ENCODE data around the gene ANKFY1. TPM values are rescaled to one million over a fixed set of nuclear protein-coding genes. Genes with fewer than 3 reads are reported as not detected.

Gene ANKFY1
- total RNA-seq, 2 donors from 2014 or later = 17.9 to 40.5 TPM

DNA sequence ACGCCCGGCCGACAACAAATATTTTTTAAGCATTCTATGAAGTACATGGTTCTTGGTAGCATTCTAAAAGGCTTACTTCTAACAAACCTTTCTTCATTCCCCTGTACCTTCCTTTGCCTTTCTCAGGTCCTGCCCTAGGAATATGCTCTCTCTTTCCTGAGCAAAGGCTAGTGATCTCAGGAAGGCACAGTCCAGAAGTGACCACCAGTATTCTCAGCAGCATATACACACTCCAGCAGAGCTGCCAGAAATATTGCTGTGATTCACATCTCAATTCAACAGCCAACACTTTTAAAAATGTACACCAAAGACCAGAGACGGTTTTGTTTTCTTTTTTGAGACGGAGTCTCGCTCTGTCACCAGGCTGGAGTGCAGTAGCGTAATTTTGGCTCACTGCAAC lies 41.4 kb upstream of the ANKFY1 start:
- intact Hi-C loops (cut with DNase I) = loop anchor here (10.0 kb wide), 1 partner anchor 90 kb away; no protein-coding TSS in a partner anchor
- peaks cover 22% of the 10 kb centered on the region for H3K4me1 ChIP-seq
- no peaks in the 10 kb centered on the region for H3K27me3 ChIP-seq
- no peak overlapping the region for H3K4me3 ChIP-seq
- WGBS, 2 donors = 92 to 96% methylated on average over 7 of the region's 7 CpGs
- ATAC-seq (no peak), DNase-seq (no peak)
- no peaks in the 10 kb centered on the region for H3K9me3 ChIP-seq
- no peak overlapping the region for H3K27ac ChIP-seq
- H3K36me3 ChIP-seq (replicated peaks in 1 of 2; ENCODE audit: insufficient read depth in 1 of 2, low read depth in 2 of 2) = peaks cover 0 to 2% of the 10 kb centered on the region in 2 donors
- TF ChIP-seq POLR2A (IDR thresholded peaks at IDR 0.05) = no peak
- TF ChIP-seq, protein P1, sequence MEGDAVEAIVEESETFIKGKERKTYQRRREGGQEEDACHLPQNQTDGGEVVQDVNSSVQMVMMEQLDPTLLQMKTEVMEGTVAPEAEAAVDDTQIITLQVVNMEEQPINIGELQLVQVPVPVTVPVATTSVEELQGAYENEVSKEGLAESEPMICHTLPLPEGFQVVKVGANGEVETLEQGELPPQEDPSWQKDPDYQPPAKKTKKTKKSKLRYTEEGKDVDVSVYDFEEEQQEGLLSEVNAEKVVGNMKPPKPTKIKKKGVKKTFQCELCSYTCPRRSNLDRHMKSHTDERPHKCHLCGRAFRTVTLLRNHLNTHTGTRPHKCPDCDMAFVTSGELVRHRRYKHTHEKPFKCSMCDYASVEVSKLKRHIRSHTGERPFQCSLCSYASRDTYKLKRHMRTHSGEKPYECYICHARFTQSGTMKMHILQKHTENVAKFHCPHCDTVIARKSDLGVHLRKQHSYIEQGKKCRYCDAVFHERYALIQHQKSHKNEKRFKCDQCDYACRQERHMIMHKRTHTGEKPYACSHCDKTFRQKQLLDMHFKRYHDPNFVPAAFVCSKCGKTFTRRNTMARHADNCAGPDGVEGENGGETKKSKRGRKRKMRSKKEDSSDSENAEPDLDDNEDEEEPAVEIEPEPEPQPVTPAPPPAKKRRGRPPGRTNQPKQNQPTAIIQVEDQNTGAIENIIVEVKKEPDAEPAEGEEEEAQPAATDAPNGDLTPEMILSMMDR (IDR thresholded peaks at IDR 0.05) = no peak

DNA sequence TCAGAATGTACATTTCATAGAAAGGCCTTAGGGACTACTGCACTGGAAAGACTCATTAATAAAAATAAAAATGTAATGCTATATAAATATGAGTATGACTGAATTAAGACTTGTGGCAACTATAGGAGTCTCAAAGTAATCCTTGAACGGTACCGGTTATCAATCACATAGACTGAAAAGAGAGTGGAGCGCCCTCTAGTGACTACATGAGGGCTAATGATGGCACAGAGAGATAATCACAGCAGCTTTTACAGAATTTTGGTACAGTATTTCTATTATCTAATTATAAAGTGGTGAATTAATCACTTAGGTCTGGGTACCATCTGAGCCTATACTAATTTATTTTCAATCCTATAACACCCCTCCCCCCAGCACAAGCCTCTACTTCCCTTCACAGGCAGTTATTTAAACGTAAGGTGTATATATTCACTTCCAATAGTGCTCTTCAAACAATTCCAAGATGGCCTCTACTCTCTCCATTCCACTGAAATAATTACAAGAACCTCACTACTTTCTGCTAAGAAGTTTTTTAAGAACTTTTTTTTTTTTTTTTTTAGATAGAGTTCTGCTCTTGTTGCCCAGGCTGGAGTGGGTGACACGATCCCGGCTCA lies 40.7 kb upstream of the ANKFY1 start:
- Histone ChIP-seq H3K27me3 (no peaks in the 10 kb centered on the region), H3K9me3 (no peaks in the 10 kb centered on the region), H3K27ac (no peak overlapping the region), H3K4me3 (no peak overlapping the region), H3K4me1 (peaks cover 15% of the 10 kb centered on the region), H3K36me3 (replicated peaks in 1 of 2; ENCODE audit: insufficient read depth in 1 of 2, low read depth in 2 of 2) (peaks cover 0 to 2% of the 10 kb centered on the region in 2 donors)
- TF ChIP-seq, protein P1 (IDR thresholded peaks at IDR 0.05) = peak; percentile 26 to 66 (median 55)
- no peak for TF ChIP-seq POLR2A (IDR thresholded peaks at IDR 0.05)
- DNase-seq = peak; percentile 42 to 62 (median 49)
- intact Hi-C loops (cut with DNase I) = loop anchor here (10.0 kb wide), 1 partner anchor 90 kb away; no protein-coding TSS in a partner anchor
- ATAC-seq = peak; percentile 71
- 49 to 50% methylated on average over 6 of the region's 6 CpGs for WGBS, 2 donors

DNA sequence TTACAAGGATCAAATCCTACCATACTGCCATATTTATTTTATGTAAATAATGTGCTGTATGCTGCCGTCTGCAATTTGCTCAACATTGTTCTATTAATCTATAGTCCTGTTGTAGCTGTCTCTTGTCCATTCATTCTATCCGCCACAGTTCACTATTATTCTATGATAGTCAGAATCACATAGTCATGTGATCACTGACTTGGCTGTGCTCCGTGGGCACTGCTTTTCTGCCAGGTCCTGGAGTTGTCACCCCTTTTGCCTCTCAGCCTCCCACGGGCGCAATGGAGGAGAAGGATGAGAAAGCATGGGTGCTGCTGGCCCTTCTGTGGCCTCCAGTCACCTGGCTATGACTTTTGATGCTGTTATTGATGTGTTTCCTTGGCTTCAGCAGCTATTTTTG lies 37.3 kb upstream of the ANKFY1 start:
- Histone ChIP-seq H3K27ac (no peak overlapping the region), H3K4me3 (no peak overlapping the region), H3K4me1 (peaks cover 5% of the 10 kb centered on the region), H3K27me3 (no peaks in the 10 kb centered on the region), H3K36me3 (replicated peaks in 1 of 2; ENCODE audit: insufficient read depth in 1 of 2, low read depth in 2 of 2) (peaks cover 0 to 2% of the 10 kb centered on the region in 2 donors), H3K9me3 (no peaks in the 10 kb centered on the region)
- ATAC-seq = no peak
- 89 to 91% methylated on average over 5 of the region's 5 CpGs for WGBS, 2 donors
- DNase-seq = no peak
- intact Hi-C loops (cut with DNase I) = loop anchor here (10.0 kb wide), 1 partner anchor 86 kb away; no protein-coding TSS in a partner anchor
- TF ChIP-seq, protein P1 (IDR thresholded peaks at IDR 0.05) = no peak
- no peak for TF ChIP-seq POLR2A (IDR thresholded peaks at IDR 0.05)

DNA sequence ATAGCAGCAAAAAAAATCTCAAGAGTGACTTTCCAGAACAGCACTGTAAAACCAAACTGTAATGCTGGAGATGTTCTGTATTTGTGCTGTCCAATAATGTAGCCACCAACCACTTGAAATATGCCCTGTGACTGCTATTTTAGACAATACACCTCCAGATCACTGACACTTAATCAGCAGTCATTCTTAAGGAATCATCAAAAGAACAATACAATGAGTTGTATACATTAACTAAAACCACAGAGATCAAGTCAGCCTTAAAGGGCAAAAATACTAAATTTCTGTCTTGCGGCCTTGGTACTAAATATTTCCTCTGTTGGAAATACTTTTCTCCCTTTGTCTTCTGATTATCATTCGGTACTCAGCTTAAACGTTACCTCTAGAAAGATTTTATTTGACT lies 33.6 kb upstream of the ANKFY1 start:
- Histone ChIP-seq H3K27ac (no peak overlapping the region), H3K4me3 (no peak overlapping the region), H3K9me3 (no peaks in the 10 kb centered on the region), H3K36me3 (replicated peaks in 1 of 2; ENCODE audit: insufficient read depth in 1 of 2, low read depth in 2 of 2) (no peaks in the 10 kb centered on the region), H3K27me3 (no peaks in the 10 kb centered on the region), H3K4me1 (no peaks in the 10 kb centered on the region)
- intact Hi-C loops (cut with DNase I) = no loop called here
- ATAC-seq = no peak
- no peak for TF ChIP-seq POLR2A (IDR thresholded peaks at IDR 0.05)
- TF ChIP-seq, protein P1 (IDR thresholded peaks at IDR 0.05) = no peak
- WGBS, 2 donors = 78 to 85% methylated on average over 3 of the region's 3 CpGs
- DNase-seq = no peak

DNA sequence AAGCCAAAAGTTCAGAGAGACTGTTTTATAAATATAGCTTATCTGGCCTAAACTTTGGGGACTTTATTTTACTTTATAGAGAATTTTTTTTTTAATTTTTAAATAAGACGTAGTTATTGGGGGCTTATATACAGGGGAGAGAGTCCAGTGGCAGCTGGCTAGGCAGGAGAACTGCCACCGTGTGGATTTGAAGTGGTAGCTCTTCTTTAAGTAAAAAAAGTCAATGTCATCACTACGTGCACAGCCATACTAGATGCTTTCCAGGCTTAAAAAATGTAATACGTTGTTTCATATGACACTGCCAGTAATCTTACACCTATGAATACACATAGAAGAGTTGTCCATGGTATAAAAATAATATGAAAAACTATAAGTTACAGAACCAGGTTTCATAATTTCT lies 31.9 kb upstream of the ANKFY1 start:
- WGBS, 2 donors = 61 to 70% methylated on average over 4 of the region's 4 CpGs

More for the DNA sequence above, 31.9 kb upstream of the ANKFY1 start:
- intact Hi-C loops (cut with DNase I) = no loop called here
- ATAC-seq = no peak
- Histone ChIP-seq H3K27ac (no peak overlapping the region), H3K27me3 (no peaks in the 10 kb centered on the region), H3K4me3 (no peak overlapping the region), H3K4me1 (no peaks in the 10 kb centered on the region), H3K36me3 (replicated peaks in 1 of 2; ENCODE audit: insufficient read depth in 1 of 2, low read depth in 2 of 2) (no peaks in the 10 kb centered on the region), H3K9me3 (no peaks in the 10 kb centered on the region)
- no peak for DNase-seq
- TF ChIP-seq POLR2A (IDR thresholded peaks at IDR 0.05) = no peak
- TF ChIP-seq, protein P1 (IDR thresholded peaks at IDR 0.05) = no peak

All from body of pancreas (tissue), 4 donors.